Pancreas (tissue), 10 donors: ENCODE data around the gene UBE3B. TPM values are rescaled to one million over a fixed set of nuclear protein-coding genes. Genes with fewer than 3 reads are reported as not detected.

Source experiments
- ATAC-seq, 4 donors: fragments of 200-7000 bp; cut with Tn5 transposase; one replicate each; pipeline versions ENCODE4 v1.8.0 to v1.9.1; 2020; ENCODE audit warnings: mild to moderate bottlenecking in 4 of 4, moderate library complexity in 4 of 4
- DNase-seq, 6 donors: peaks; one replicate each; pipeline ENCODE4 v3.0.0-alpha.2; 2020
- FAIRE-seq: peaks from 2 replicates; lab custom pipeline; 2012; peaks lifted over from hg19 to GRCh38; lab: Jason Lieb, UNC
- H3K27ac ChIP-seq, 4 donors: fragments of 200-600 bp; sonication (generic); 1 replicate in 3 of 4; 2 replicates in 1 of 4; pipeline versions ENCODE4 v1.5.0 to v1.8.0; 2020
- H3K27me3 ChIP-seq, 4 donors: fragments of 200-600 bp; one replicate each; pipeline ENCODE4 v1.8.0; 2021
- H3K36me3 ChIP-seq, 3 donors: fragments of 200-600 bp; sonication (generic) in 1 of 3; one replicate each; pipeline versions ENCODE4 v1.5.0 to v1.8.0; 2020 to 2021
- H3K4me1 ChIP-seq, 3 donors: fragments of 200-600 bp; one replicate each; pipeline ENCODE4 v1.8.0; 2021
- H3K4me3 ChIP-seq, 4 donors: fragments of 200-600 bp; sonication (generic) in 2 of 4; one replicate each; pipeline versions ENCODE4 v1.5.0 to v1.8.0; 2020 to 2021
- H3K9me3 ChIP-seq, 4 donors: fragments of 200-600 bp; one replicate each; pipeline ENCODE4 v1.8.0; 2021
- CTCF ChIP-seq, 4 donors: fragments of 200-600 bp; sonication (generic) in 3 of 4; IDR thresholded peaks; one replicate each; pipeline versions ENCODE4 v1.5.0 to v1.8.0; 2021; ENCODE audit warnings: antibody characterized with exemption in 4 of 4
- WGBS, 2 donors: extraction: QIAGEN DNeasy Blood & Tissue Kit; methylation state at CpG; one replicate each; pipeline ENCODE4 v1.1.7; 2013; 5-methylcytosine and 5-hydroxymethylcytosine counted together
- intact Hi-C, 3 donors: fragments of 100-400 bp; cut with DNase I; formaldehyde crosslinking; loops; one replicate each; pipeline versions ENCODE4 v1.11.1 to v1.14.2; 2022
- polyA plus RNA-seq, 2 donors: library from polyadenylated mRNA; stranded (reverse); fragments of 200-250 nt; gene quantifications; one replicate each; pipeline ENCODE4 v1.2.3, GENCODE V29; 2013
- total RNA-seq, 6 donors: library from RNA; stranded (reverse); fragmentation: NEBNext Ultra II Directional in 4 of 6; extraction: Animal tissue kit (Norgen Biotek cat#: 25700) in 4 of 6; gene quantifications; one replicate each; pipeline versions ENCODE4 v1.2.1 to v1.2.4, GENCODE V29; 2021 to 2023
- donor health status: healthy with polysubstance abuse.
- donor health status: DM: no; HTN: no; CAD: no; lungs with moderate emphysema.
- donor health status: DM: no; HTN: no; CAD: no.
- donor health status: control.
- donor health status: control.
- donor health status: Bipolar disorder and iron deficiency.
- donor health status: DM: yes; HTN: yes; CAD: no.
- donor health status: DM: no; HTN: no; CAD: no.
- donor health status: DM: no; HTN: no; CAD: no.
- donor health status: DM: yes; HTN: yes; CAD: no.

Gene UBE3B
- total and polyA plus RNA-seq, 8 donors: 9.8 to 25.6 (median 13.8) TPM

- Histone ChIP-seq H3K4me3 (no peak overlapping the region), H3K36me3 (peaks cover 0 to 15% (median 0%) of the 10 kb centered on the region in 3 donors), H3K27ac (no peak overlapping the region), H3K9me3 (no peaks in the 10 kb centered on the region), H3K27me3 (no peaks in the 10 kb centered on the region), H3K4me1 (no peaks in the 10 kb centered on the region)
- DNase-seq (no peak), FAIRE-seq (no peak), ATAC-seq (no peak)
- intact Hi-C loops: no loop called here
- TF ChIP-seq CTCF (IDR thresholded peaks at IDR 0.05): no peak
- 83 to 87% methylated on average over 2 of the region's 2 CpGs for WGBS, 2 donors
Measured at GRCh38 chr12:109445191-109445609, 32.2 kb upstream of the UBE3B start.

GRCh38 chr12:109446869-109447268 lies 30.6 kb upstream of the UBE3B start:
- WGBS, 2 donors: 88 to 91% methylated on average over 8 of the region's 8 CpGs
- no peak for TF ChIP-seq CTCF (IDR thresholded peaks at IDR 0.05)
- FAIRE-seq (no peak), ATAC-seq (no peak), DNase-seq (no peak)
- no peaks in the 10 kb centered on the region for H3K27me3 ChIP-seq
- H3K27ac ChIP-seq: no peak overlapping the region
- H3K4me1 ChIP-seq: no peaks in the 10 kb centered on the region
- no peak overlapping the region for H3K4me3 ChIP-seq
- H3K36me3 ChIP-seq: peaks cover 0 to 17% (median 0%) of the 10 kb centered on the region in 3 donors
- intact Hi-C loops: no loop called here
- no peaks in the 10 kb centered on the region for H3K9me3 ChIP-seq

GRCh38 chr12:109447482-109447881 lies 30.0 kb upstream of the UBE3B start:
- H3K4me3 ChIP-seq: no peak overlapping the region
- DNase-seq: no peak
- no peaks in the 10 kb centered on the region for H3K27me3 ChIP-seq
- peaks cover 0 to 23% (median 0%) of the 10 kb centered on the region in 3 donors for H3K36me3 ChIP-seq
- 79 to 82% methylated on average over 9 of the region's 9 CpGs for WGBS, 2 donors
- no peaks in the 10 kb centered on the region for H3K4me1 ChIP-seq
- intact Hi-C loops: no loop called here
- no peak for FAIRE-seq
- H3K9me3 ChIP-seq: no peaks in the 10 kb centered on the region
- TF ChIP-seq CTCF (IDR thresholded peaks at IDR 0.05): no peak
- H3K27ac ChIP-seq: no peak overlapping the region
- ATAC-seq: no peak

- WGBS, 2 donors: 68 to 81% methylated on average over 5 of the region's 5 CpGs
- intact Hi-C loops: no loop called here
- ATAC-seq (no peak), DNase-seq (no peak), FAIRE-seq (no peak)
- no peaks in the 10 kb centered on the region for H3K9me3 ChIP-seq
- no peak overlapping the region for H3K27ac ChIP-seq
- no peaks in the 10 kb centered on the region for H3K27me3 ChIP-seq
- TF ChIP-seq CTCF (IDR thresholded peaks at IDR 0.05): no peak
- no peak overlapping the region for H3K4me3 ChIP-seq
- H3K4me1 ChIP-seq: no peaks in the 10 kb centered on the region
- peaks cover 0 to 31% (median 0%) of the 10 kb centered on the region in 3 donors for H3K36me3 ChIP-seq
Measured at GRCh38 chr12:109448272-109448671, 29.2 kb upstream of the UBE3B start.

- no peak overlapping the region for H3K27ac ChIP-seq
- no peaks in the 10 kb centered on the region for H3K9me3 ChIP-seq
- H3K27me3 ChIP-seq: no peaks in the 10 kb centered on the region
- intact Hi-C loops: no loop called here
- FAIRE-seq (no peak), DNase-seq (no peak), ATAC-seq (no peak)
- no peak overlapping the region for H3K4me3 ChIP-seq
- H3K4me1 ChIP-seq: no peaks in the 10 kb centered on the region
- TF ChIP-seq CTCF (IDR thresholded peaks at IDR 0.05): no peak
- 92 to 95% methylated on average over 8 of the region's 8 CpGs for WGBS, 2 donors
- peaks cover 0 to 37% (median 0%) of the 10 kb centered on the region in 3 donors for H3K36me3 ChIP-seq
Measured at GRCh38 chr12:109448707-109449390, 28.6 kb upstream of the UBE3B start.
